Caki2 (cell line): Measurements from ENCODE around the gene DLX6. TPM values are rescaled to one million over a fixed set of nuclear protein-coding genes. Genes with fewer than 3 reads are reported as not detected.
"Not testable (repeated sequence)": the region's sequence is repeated elsewhere in the genome, so short reads cannot be mapped to it uniquely, and the experiment has no call there.

Source experiments
- DNase-seq: peaks from one replicate; pipeline ENCODE4 v3.0.0-alpha.2; 2015; ENCODE audit warnings: low read depth
- in situ Hi-C: cut with HindIII; loops from 2 replicates; pipeline ENCODE4 v1.10.0; 2016; ENCODE audit warnings: low sequenced_read_pairs, low pct_unique_long_range_greater_than_20kb, mixed read lengths
- total RNA-seq: library from RNA; depleted of rRNA; stranded (reverse); fragments of >200 nt; shearing (Covaris generic); gene quantifications from 2 replicates; pipeline ENCODE4 v1.2.3, GENCODE V29; 2014; ENCODE audit warnings: low replicate concordance

DLX6 gene
- total RNA-seq, 1 experiment from 2014 or later, result 0.54 TPM

GRCh38 chr7:97018791-97019531 is 13.6 kb downstream of the DLX6 start:
- in situ Hi-C loops, result no loop called here
- no peak for DNase-seq

GRCh38 chr7:97019710-97020225 is 14.4 kb downstream of the DLX6 start:
- in situ Hi-C loops, result no loop called here
- no peak for DNase-seq

- in situ Hi-C loops, result no loop called here
- DNase-seq, result no peak
Measured at GRCh38 chr7:97020601-97020995, 15.2 kb downstream of the DLX6 start.

- no peak for DNase-seq
- in situ Hi-C loops, result no loop called here
Measured at GRCh38 chr7:97020996-97021746, 15.8 kb downstream of the DLX6 start.

GRCh38 chr7:97021747-97022490 is 16.6 kb downstream of the DLX6 start:
- no peak for DNase-seq
- in situ Hi-C loops, result no loop called here

GRCh38 chr7:97022491-97023306 is 17.3 kb downstream of the DLX6 start:
- in situ Hi-C loops, result no loop called here
- no peak for DNase-seq

GRCh38 chr7:97024209-97025129 is 19.1 kb downstream of the DLX6 start, which contains the start of gene DLX5:
DLX5 (minus strand) TSS chr7:97024831; CDS start chr7:97024623, 208 bp downstream.
- in situ Hi-C loops, result no loop called here
- peak; percentile 39 for DNase-seq

- in situ Hi-C loops, result no loop called here
- DNase-seq, result no peak
Measured at GRCh38 chr7:97025130-97025499, 19.8 kb downstream of the DLX6 start.

GRCh38 chr7:97025983-97026714 is 20.8 kb downstream of the DLX6 start:
- in situ Hi-C loops, result no loop called here
- no peak for DNase-seq

GRCh38 chr7:97026715-97027426 is 21.5 kb downstream of the DLX6 start:
- no peak for DNase-seq
- in situ Hi-C loops, result no loop called here

GRCh38 chr7:97027427-97028234 is 22.3 kb downstream of the DLX6 start:
- peak; percentile 59 for DNase-seq
- in situ Hi-C loops, result no loop called here

- DNase-seq, in situ Hi-C loops: not testable (repeated sequence)
Measured at GRCh38 chr7:97034213-97034852, 29.0 kb downstream of the DLX6 start.

GRCh38 chr7:97039374-97040065 is 34.2 kb downstream of the DLX6 start:
- in situ Hi-C loops, result no loop called here
- no peak for DNase-seq

GRCh38 chr7:97043281-97043680 is 37.9 kb downstream of the DLX6 start:
- in situ Hi-C loops, result no loop called here
- DNase-seq, result no peak
